Right lobe of liver (tissue), 6 donors: Measurements from ENCODE around the gene DIP2C. TPM values are rescaled to one million over a fixed set of nuclear protein-coding genes. Genes with fewer than 3 reads are reported as not detected.

Experiments
- ATAC-seq, 4 donors: fragments of 200-7000 bp; cut with Tn5 transposase; one replicate each; pipeline ENCODE4 v1.9.1; 2020; ENCODE audit warnings: mild to moderate bottlenecking in 4 of 4, moderate library complexity in 4 of 4
- DNase-seq, 3 donors: peaks; one replicate each; pipeline ENCODE4 v3.0.0-alpha.2; 2020
- H3K27ac ChIP-seq, 3 donors: fragments of 200-600 bp; one replicate each; pipeline ENCODE4 v1.8.0; 2022
- H3K27me3 ChIP-seq, 2 donors: fragments of 200-600 bp; one replicate each; pipeline ENCODE4 v1.8.0; 2022
- H3K36me3 ChIP-seq, 4 donors: fragments of 200-600 bp; sonication (generic) in 1 of 4; one replicate each; pipeline versions ENCODE4 v1.5.1 to v1.8.0; 2017 to 2022; ENCODE audit warnings: control low read depth in 1 of 4
- H3K4me1 ChIP-seq, 4 donors: fragments of 200-600 bp; sonication (generic) in 1 of 4; one replicate each; pipeline versions ENCODE4 v1.5.1 to v1.8.0; 2017 to 2022; ENCODE audit warnings: control low read depth in 1 of 4
- H3K4me3 ChIP-seq, 3 donors: fragments of 200-600 bp; one replicate each; pipeline ENCODE4 v1.8.0; 2022
- H3K9me3 ChIP-seq, 4 donors: fragments of 200-600 bp; sonication (generic) in 1 of 4; one replicate each; pipeline versions ENCODE4 v1.5.1 to v1.8.0; 2017 to 2022; ENCODE audit warnings: control low read depth in 1 of 4
- CTCF ChIP-seq, 4 donors: fragments of 200-600 bp in 3 of 4; fragments of 450-650 bp in 1 of 4; IDR thresholded peaks; one replicate each; pipeline versions ENCODE4 v1.5.1 to v1.8.0; 2016 to 2022; ENCODE audit warnings: antibody characterized with exemption in 4 of 4, mild to moderate bottlenecking in 2 of 4
- POLR2A ChIP-seq: fragments of 450-650 bp; IDR thresholded peaks from one replicate; pipeline ENCODE4 v1.6.1; 2017; ENCODE audit warnings: antibody characterized with exemption, mild to moderate bottlenecking
- WGBS: methylation state at CpG from one replicate; pipeline ENCODE4 v1.1.6; 2018; ENCODE audit warnings: low coverage, low lambda C conversion rate; ENCODE audit not compliant: insufficient coverage; ENCODE audit errors: missing lambda C conversion rate; 5-methylcytosine and 5-hydroxymethylcytosine counted together
- intact Hi-C, 2 donors: fragments of 100-400 bp; cut with DNase I; formaldehyde crosslinking; loops; one replicate each; pipeline versions ENCODE4 v1.11.2 to v1.14.1; 2022
- total RNA-seq, 6 experiments: library from RNA; depleted of rRNA in 2 of 6; stranded (reverse); fragments of >200 nt in 2 of 6; fragmentation: NEBNext Ultra II Directional in 3 of 6; extraction: Animal tissue kit (Norgen Biotek cat#: 25700) in 3 of 6; gene quantifications; one replicate each; pipeline versions ENCODE4 v1.1.0 to v1.2.4, GENCODE V29; 2016 to 2023
- donor health status: DM: no; HTN: yes; CAD: no.
- donor health status: DM: no; HTN: no; CAD: no.
- donor health status: DM: no; HTN: no; CAD: no.
- donor health status: DM: no; HTN: yes; CAD: no.
- donor health status: DM: no; HTN: yes; CAD: no.

The DIP2C gene
- total RNA-seq, 6 experiments from 2014 or later, result 8.0 to 13.5 (median 11.7) TPM

- ATAC-seq, result no peak
- no peak overlapping the region for H3K4me3 ChIP-seq
- H3K27ac ChIP-seq, result no peak overlapping the region
- no peak for TF ChIP-seq POLR2A
- TF ChIP-seq CTCF (IDR thresholded peaks at IDR 0.05), result no peak
- 90% methylated on average over 17 of the region's 20 CpGs for WGBS
- no peak for DNase-seq
- no peaks in the 10 kb centered on the region for H3K36me3 ChIP-seq
- intact Hi-C loops, result no loop called here
- peaks cover 0 to 3% (median 0%) of the 10 kb centered on the region in 4 donors for H3K4me1 ChIP-seq
- no peaks in the 10 kb centered on the region for H3K9me3 ChIP-seq
- H3K27me3 ChIP-seq, result no peaks in the 10 kb centered on the region
Observed at GRCh38 chr10:570628-571163, 118.8 kb downstream of the DIP2C start.

GRCh38 chr10:569961-570627 lies 119.4 kb downstream of the DIP2C start:
- WGBS, result 100% methylated on average over 3 of the region's 7 CpGs
- intact Hi-C loops, result no loop called here
- H3K4me1 ChIP-seq, result no peaks in the 10 kb centered on the region
- no peak for ATAC-seq
- DNase-seq, result no peak
- no peaks in the 10 kb centered on the region for H3K36me3 ChIP-seq
- H3K9me3 ChIP-seq, result no peaks in the 10 kb centered on the region
- no peak overlapping the region for H3K4me3 ChIP-seq
- no peak for TF ChIP-seq POLR2A
- no peak for TF ChIP-seq CTCF (IDR thresholded peaks at IDR 0.05)
- no peaks in the 10 kb centered on the region for H3K27me3 ChIP-seq
- no peak overlapping the region for H3K27ac ChIP-seq

GRCh38 chr10:568848-569247 lies 120.6 kb downstream of the DIP2C start:
- WGBS, result 84% methylated on average over 4 of the region's 7 CpGs
- H3K27me3 ChIP-seq, result no peaks in the 10 kb centered on the region
- intact Hi-C loops, result no loop called here
- H3K27ac ChIP-seq, result no peak overlapping the region
- no peaks in the 10 kb centered on the region for H3K9me3 ChIP-seq
- no peaks in the 10 kb centered on the region for H3K36me3 ChIP-seq
- no peaks in the 10 kb centered on the region for H3K4me1 ChIP-seq
- DNase-seq, result no peak
- ATAC-seq, result no peak
- no peak overlapping the region for H3K4me3 ChIP-seq
- TF ChIP-seq CTCF (IDR thresholded peaks at IDR 0.05) (no peak), POLR2A (no peak)

- DNase-seq, result no peak
- no peaks in the 10 kb centered on the region for H3K36me3 ChIP-seq
- no peak overlapping the region for H3K27ac ChIP-seq
- intact Hi-C loops, result no loop called here
- no peak for ATAC-seq
- 100% methylated on average over 2 of the region's 12 CpGs for WGBS
- no peaks in the 10 kb centered on the region for H3K27me3 ChIP-seq
- no peak overlapping the region for H3K4me3 ChIP-seq
- no peaks in the 10 kb centered on the region for H3K4me1 ChIP-seq
- H3K9me3 ChIP-seq, result no peaks in the 10 kb centered on the region
- TF ChIP-seq POLR2A, result no peak
- TF ChIP-seq CTCF (IDR thresholded peaks at IDR 0.05), result no peak
Observed at GRCh38 chr10:567869-568268, 121.6 kb downstream of the DIP2C start.
